Testis (tissue), 3 donors: ENCODE measurements around the gene KLHDC7A. TPM values are rescaled to one million over a fixed set of nuclear protein-coding genes. Genes with fewer than 3 reads are reported as not detected.

ENCODE experiments used
- DNase-seq: peaks from one replicate; pipeline ENCODE4 v3.0.0-alpha.2; 2019
- H3K27ac ChIP-seq, 2 donors: fragments of 200-600 bp; sonication (generic); one replicate each; pipeline ENCODE4 v1.5.1; 2019
- H3K27me3 ChIP-seq: fragments of 200-600 bp; sonication (generic); one replicate; pipeline ENCODE4 v1.5.1; 2019
- H3K36me3 ChIP-seq: fragments of 200-600 bp; sonication (generic); one replicate; pipeline ENCODE4 v1.5.1; 2017; ENCODE audit warnings: low read depth; ENCODE audit errors: missing control alignments
- H3K4me1 ChIP-seq: fragments of 200-600 bp; sonication (generic); one replicate; pipeline ENCODE4 v1.5.1; 2019
- H3K4me3 ChIP-seq, 2 donors: fragments of 200-600 bp; sonication (generic); one replicate each; pipeline ENCODE4 v1.5.1; 2017 to 2019
- H3K9me3 ChIP-seq: fragments of 200-600 bp; sonication (generic); one replicate; pipeline ENCODE4 v1.5.1; 2017
- CTCF ChIP-seq, 3 experiments: fragments of 450-650 bp in 2 of 3; fragments of 200-600 bp in 1 of 3; sonication (generic) in 1 of 3; IDR thresholded peaks; one replicate each; pipeline ENCODE4 v1.5.1; 2016 to 2019; ENCODE audit warnings: antibody characterized with exemption in 3 of 3, mild to moderate bottlenecking in 2 of 3, moderate library complexity in 1 of 3
- POLR2A ChIP-seq: fragments of 450-650 bp; IDR thresholded peaks from one replicate; pipeline ENCODE4 v1.6.1; 2017; ENCODE audit warnings: antibody characterized with exemption, mild to moderate bottlenecking, moderate library complexity
- WGBS, 2 donors: methylation state at CpG; one replicate each; pipeline ENCODE4 v1.1.5; 2018; 5-methylcytosine and 5-hydroxymethylcytosine counted together
- intact Hi-C: fragments of 100-400 bp; cut with DNase I; formaldehyde crosslinking; loops from one replicate; pipeline ENCODE4 v1.15.1; 2023; ENCODE audit warnings: low total_unique reads
- polyA plus RNA-seq: library from polyadenylated mRNA; stranded (reverse); fragments of 350-450 nt; fragmentation: Illumina TruSeq; extraction: RNeasy Lipid Tissue Mini Kit (QIAGEN cat#74804); gene quantifications from one replicate; pipeline ENCODE4 v1.2.3, GENCODE V29; 2014; ENCODE audit warnings: low read depth, low replicate concordance; ENCODE audit not compliant: insufficient read depth
- total RNA-seq, 2 donors: library from RNA; depleted of rRNA; stranded (reverse); fragments of >200 nt; gene quantifications; one replicate each; pipeline ENCODE4 v1.2.3, GENCODE V29; 2016

KLHDC7A gene
- total and polyA plus RNA-seq, 3 donors from 2014 or later = 0.06 to 1.3 (median 0.08) TPM

DNA sequence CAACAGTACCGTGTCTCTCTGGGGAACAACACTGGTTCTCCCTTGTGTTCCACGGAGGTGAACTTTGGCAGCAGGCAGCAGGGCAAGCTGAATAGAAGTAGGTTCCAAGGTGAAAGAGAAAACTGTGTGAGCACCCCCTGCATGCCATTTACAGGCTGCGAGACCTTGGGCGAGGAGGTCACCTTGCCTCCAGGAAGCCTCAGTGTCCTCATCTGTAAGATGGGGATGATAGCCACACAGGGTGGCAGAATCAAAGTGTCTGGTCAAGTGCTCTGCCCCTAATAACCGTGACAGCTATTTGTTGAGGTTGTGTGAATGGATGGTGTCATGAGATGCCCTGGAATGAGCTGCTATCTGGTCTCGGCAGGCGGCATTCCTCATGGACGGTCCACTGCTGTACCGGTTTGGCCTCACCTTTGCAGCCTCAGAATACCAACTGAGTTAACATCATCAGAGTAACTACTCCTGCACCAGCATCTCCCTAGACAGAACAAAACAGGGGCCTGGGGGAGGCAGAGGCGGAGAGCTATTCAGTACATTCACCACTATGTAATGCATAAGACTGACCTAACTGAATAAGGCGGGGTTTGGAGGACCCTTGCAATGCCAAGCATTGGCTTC lies 7.4 kb upstream of the KLHDC7A start:
- H3K27me3 ChIP-seq = no peaks in the 10 kb centered on the region

GRCh38 chr1:18474559-18475175 lies 6.1 kb upstream of the KLHDC7A start:
- Histone ChIP-seq H3K4me1 (no peaks in the 10 kb centered on the region), H3K9me3 (no peaks in the 10 kb centered on the region), H3K36me3 (no peaks in the 10 kb centered on the region), H3K4me3 (no peak overlapping the region), H3K27ac (no peak overlapping the region), H3K27me3 (no peaks in the 10 kb centered on the region)
- DNase-seq = no peak
- WGBS, 2 donors = 88 to 91% methylated on average over 10 of the region's 10 CpGs
- intact Hi-C loops = no loop called here
- TF ChIP-seq POLR2A (no peak), CTCF (IDR thresholded peaks at IDR 0.05) (no peak)

More for the DNA sequence above, 7.4 kb upstream of the KLHDC7A start:
- H3K36me3 ChIP-seq = no peaks in the 10 kb centered on the region
- H3K27ac ChIP-seq = no peak overlapping the region
- intact Hi-C loops = no loop called here
- H3K9me3 ChIP-seq = no peaks in the 10 kb centered on the region
- no peak overlapping the region for H3K4me3 ChIP-seq
- WGBS, 2 donors = 74 to 83% methylated on average over 11 of the region's 11 CpGs
- TF ChIP-seq CTCF (IDR thresholded peaks at IDR 0.05) = no peak
- DNase-seq = no peak
- no peaks in the 10 kb centered on the region for H3K4me1 ChIP-seq

- WGBS, 2 donors = 72 to 73% methylated on average over 10 of the region's 10 CpGs
- no peaks in the 10 kb centered on the region for H3K4me1 ChIP-seq
- intact Hi-C loops = no loop called here
- H3K9me3 ChIP-seq = no peaks in the 10 kb centered on the region
- TF ChIP-seq CTCF (IDR thresholded peaks at IDR 0.05) (no peak), POLR2A (no peak)
- H3K27ac ChIP-seq = no peak overlapping the region
- no peak overlapping the region for H3K4me3 ChIP-seq
- no peak for DNase-seq
- H3K27me3 ChIP-seq = no peaks in the 10 kb centered on the region
- no peaks in the 10 kb centered on the region for H3K36me3 ChIP-seq
These were observed 5.4 kb upstream of the KLHDC7A start for GRCh38 chr1:18475234-18475905.

GRCh38 chr1:18479454-18479853 lies 1.3 kb upstream of the KLHDC7A start:
- TF ChIP-seq POLR2A = no peak
- no peak for TF ChIP-seq CTCF (IDR thresholded peaks at IDR 0.05)
- Histone ChIP-seq H3K4me1 (no peaks in the 10 kb centered on the region), H3K9me3 (no peaks in the 10 kb centered on the region), H3K4me3 (no peak overlapping the region), H3K27me3 (no peaks in the 10 kb centered on the region), H3K36me3 (no peaks in the 10 kb centered on the region), H3K27ac (no peak overlapping the region)
- WGBS, 2 donors = 74 to 86% methylated on average over 8 of the region's 8 CpGs
- DNase-seq = no peak
- intact Hi-C loops = no loop called here
